ENCODE data around the gene FEZ2.

Gene FEZ2

DNA sequence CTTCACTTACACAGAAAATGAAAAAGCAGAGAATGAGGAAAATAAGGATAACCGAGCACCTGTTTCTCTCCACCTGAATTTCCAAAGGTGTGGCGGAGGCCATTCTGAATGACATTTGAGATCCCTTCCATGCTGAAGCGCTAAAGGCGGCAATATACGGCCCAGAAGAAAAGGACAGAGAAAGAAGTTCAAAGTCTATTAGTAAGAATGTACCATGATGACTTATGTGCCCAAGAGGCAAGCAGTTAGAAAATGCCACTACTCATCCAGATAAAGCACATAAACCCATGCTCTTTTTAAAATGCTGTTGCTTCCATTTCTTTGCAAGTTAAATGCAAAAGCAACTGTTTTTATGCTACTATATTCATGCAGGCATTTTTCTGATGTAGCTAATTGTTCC, 37.2 kb downstream of the FEZ2 start:
- no peak for FAIRE-seq

- FAIRE-seq = no peak
Observed at GRCh38 chr2:36559221-36559942, 38.6 kb downstream of the FEZ2 start.

GRCh38 chr2:36556842-36557241, 41.1 kb downstream of the FEZ2 start:
- FAIRE-seq = no peak

DNA sequence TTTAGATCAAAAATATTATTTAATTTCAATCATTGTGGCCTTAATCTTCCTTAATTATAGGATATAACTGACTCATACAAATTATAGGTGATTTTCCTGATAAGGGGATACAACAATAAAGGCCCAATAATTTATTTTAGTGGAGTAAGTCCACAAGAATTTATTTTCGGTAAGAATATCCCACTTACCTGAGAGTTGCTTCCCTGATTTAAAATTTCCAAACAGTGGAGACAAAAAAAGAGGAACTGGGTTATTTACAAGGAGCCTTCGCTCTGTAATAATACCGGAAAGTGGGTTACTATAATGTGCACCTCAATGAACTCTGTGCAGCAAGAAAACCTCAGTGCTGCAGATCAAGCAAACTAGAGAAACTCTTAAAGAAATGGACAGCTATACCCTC, 42.2 kb downstream of the FEZ2 start:
- no peak for FAIRE-seq

DNA sequence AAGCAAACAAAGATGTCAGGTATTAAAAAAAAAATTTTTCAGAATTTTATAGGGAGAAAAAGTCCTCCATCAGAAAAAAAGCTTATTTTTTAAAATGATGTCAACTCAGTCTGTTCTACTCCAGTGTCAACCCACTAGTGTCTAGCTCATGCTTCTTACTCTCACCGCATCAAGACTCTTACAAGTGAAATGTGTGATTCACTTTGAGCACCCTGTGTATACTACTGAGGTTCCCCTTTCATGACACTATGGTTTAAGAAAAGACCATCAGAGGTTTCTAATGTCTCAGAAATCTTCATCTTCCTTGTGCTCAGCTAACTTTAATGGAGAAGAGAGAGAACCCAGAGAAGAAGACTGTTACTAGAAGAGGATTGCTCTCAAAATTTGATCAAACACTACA, 43.4 kb downstream of the FEZ2 start:
- FAIRE-seq = no peak

- FAIRE-seq = no peak
Observed at GRCh38 chr2:36553683-36554082, 44.3 kb downstream of the FEZ2 start.

DNA sequence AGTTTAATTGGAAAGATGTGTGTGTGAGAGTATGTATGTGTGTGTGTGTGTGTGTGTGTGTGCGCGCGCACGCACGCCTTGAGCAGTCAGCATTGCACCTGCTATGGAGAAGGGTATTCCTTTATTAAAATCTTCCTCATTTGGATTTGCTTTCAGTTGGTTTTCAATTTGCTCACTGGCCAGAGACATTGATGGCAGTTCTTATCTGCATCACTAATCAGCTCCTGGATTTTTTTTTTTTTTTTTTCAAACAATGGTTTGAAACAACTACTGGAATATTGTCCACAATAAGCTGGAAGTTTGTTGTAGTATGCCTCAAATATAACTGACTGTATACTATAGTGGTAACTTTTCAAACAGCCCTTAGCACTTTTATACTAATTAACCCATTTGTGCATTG, 48.0 kb downstream of the FEZ2 start:
- FAIRE-seq = no peak

GRCh38 chr2:36549165-36549574, 48.8 kb downstream of the FEZ2 start:
- FAIRE-seq = no peak

- no peak for FAIRE-seq
Observed at GRCh38 chr2:36547906-36548305, 50.1 kb downstream of the FEZ2 start.

DNA sequence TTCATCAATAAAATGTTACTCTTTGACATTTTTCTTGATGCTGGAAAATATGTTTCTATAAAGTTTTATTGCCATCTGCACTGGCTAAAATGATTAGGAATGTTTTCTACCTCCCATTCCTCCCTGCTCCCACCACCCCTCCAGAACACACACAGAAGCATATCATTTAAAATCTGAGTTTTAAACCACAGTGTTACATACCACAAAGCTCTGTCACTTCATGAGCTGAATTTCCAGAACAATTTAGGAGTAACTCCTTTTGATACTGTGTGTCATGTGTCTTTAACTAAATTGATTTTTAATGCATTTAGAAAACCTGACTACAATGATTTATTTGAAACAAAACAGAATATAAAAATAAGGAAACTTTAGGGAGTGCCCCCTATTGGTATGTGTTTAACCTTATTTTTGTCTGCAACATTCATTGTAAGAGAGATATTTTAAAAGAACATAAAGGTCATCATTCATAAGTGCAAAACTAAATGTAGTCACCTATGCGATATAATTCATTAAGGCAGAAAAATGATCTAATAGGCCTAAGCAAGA, 52.0 kb downstream of the FEZ2 start:
- peak; percentile 18 for FAIRE-seq

DNA sequence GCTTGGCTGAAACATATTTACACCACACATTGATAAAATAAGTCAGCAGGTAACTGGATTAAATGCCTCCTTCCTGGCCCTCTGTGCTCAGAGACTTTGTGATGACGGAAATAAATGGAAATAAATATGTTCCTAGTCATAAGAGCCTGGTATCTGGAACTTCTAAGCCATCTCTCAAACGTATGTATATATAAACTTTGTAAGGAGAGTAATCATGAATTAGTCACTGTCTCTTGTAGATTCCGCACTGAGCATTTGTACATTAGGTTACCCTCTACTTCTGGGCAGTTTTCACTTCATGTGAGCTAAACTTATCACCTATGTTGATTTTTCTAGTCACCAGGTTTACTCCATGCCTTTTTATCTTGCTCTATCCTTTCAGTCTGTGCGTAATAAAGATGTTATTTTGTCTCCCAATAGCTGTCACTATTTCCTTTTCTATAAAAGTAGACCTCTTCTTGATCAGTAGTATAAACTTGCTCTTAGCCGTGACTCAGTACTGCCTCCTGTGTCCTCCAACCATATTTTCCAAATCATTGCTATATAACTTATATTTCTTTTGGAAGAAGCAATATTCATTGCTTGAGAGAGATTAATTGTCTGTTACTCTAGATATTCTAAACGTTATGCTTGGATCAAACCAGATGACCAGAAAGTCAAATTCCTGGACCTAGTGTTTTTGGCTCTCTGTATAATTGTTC, 53.2 kb downstream of the FEZ2 start:
- FAIRE-seq = no peak

GRCh38 chr2:36541891-36542595, 55.9 kb downstream of the FEZ2 start:
- FAIRE-seq = no peak

- FAIRE-seq = no peak
Observed at GRCh38 chr2:36540986-36541754, 56.8 kb downstream of the FEZ2 start.

- FAIRE-seq = no peak
Observed at GRCh38 chr2:36539631-36540030, 58.3 kb downstream of the FEZ2 start.

DNA sequence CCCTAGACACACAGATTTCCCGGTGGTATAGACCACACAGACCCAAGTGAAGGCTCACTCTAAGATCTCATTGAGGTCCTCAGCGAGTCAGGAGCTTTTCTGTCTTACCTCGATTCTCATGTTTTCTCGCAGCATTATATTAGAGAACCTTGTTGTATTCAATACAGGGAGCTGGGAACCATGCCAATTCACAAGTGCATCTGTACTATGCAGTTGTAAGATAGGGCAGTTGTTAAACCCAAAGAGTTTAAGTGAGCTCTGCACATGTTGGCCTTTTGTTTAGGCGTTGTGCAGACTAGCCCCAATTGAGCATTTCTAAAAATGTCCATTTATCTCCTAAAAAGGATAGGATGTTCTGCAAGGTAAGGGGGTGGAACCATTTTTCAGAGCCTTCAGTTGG, 59.6 kb downstream of the FEZ2 start:
- FAIRE-seq = no peak

DNA sequence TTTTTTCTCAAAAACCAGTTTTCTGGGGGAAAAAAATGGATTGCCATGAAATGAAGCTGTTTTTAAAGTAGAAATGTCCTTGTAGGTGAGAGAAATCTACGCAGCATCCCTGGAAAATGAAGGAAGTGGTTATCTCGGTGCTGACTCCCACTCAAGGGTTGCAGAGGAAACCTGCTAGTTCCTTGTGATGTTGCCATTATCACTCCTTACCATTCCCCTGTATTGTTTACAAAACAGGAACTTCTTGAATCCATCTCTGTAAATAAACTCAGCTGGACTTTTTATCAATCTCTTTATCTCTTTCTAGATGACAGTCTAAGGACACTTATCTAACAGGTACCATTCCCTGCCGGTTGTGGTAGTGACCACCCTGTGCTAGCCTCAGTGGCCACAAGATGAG, 61.2 kb downstream of the FEZ2 start:
- FAIRE-seq = no peak

DNA sequence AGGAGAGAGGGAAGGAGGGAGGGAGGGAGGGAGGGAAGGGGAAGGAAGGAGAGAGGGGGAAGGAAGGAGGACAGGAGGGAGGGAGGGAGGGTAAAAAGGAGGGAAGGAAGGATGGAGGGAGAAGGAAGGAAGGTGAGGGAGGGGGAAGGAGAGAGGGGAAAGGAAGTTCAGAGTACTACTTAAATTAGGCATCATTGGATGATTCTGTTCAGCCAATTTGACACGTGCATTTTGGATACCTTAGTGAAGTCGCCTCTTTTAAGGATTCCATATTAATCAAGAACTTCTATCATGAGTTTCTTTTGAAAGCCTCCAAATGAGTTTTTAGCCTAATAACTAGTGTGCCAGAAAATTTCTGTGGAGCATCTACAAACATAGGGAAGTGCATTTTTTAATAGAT, 62.9 kb downstream of the FEZ2 start:
- FAIRE-seq = no peak

GRCh38 chr2:36534275-36534799, 63.6 kb downstream of the FEZ2 start:
- no peak for FAIRE-seq

DNA sequence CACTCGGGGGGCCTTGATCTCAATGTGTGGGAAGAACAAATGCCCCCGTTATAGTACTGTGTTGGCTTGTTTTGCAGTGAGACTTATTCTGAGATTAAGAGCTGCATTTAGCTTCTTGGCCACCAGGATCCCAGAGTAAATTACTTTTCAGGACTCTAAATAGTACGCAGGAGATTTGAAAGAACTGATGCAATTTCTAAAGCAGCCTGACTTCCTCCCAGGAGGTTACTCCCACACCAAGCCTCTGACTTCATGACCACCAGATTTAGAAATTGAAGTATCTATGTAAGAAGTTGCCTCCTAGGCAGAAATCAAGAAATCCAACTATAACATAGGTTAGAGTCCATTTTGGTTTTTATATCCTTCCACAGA, 67.0 kb downstream of the FEZ2 start:
- FAIRE-seq = no peak

- FAIRE-seq = no peak
Observed at GRCh38 chr2:36530178-36530982, 67.6 kb downstream of the FEZ2 start.

DNA sequence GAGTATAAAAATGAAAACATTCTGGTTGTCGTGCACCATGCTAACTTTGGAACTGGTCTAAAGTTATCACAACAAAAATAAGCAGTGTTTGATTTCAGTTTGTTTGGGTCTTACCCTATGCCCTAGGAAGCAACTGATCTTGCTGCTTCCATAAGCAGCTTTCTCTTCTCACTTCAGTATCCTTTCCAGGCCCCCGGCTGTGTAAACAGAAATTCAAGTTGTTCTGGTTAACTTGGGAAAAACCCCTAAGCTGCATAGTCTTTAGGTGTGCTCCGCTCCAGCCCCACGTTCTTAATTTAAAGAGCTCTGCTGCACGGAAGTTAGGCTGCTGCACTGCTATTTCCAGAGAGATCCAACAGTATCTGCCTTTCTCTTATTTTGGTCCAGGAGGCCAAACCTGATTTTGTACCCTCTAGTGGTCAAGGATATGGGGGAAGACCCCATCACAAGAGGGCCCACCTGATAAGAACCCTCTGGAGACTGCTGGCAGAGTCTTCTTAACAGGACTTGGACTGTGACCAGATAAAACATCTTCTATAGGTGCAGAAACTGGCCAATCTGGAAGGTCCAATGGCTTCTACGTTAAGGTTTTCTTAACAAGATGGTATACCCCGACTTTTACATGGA, 69.1 kb downstream of the FEZ2 start:
- no peak for FAIRE-seq

Measured in endometrium (tissue), 2 donors.